Astrocyte (in vitro differentiated cells and primary cell): Measurements from ENCODE around the gene RAB8B. TPM values are rescaled to one million over a fixed set of nuclear protein-coding genes. Genes with fewer than 3 reads are reported as not detected.

Source experiments
- DNase-seq: peaks from one replicate; pipeline ENCODE4 v3.0.0-alpha.2; 2010; ENCODE audit warnings: low read depth
- FAIRE-seq: peaks from 2 replicates; lab custom pipeline; 2011; peaks lifted over from hg19 to GRCh38; lab: Jason Lieb, UNC
- H2AFZ ChIP-seq: 2 replicates; pipeline ENCODE4 v1.6.0; 2012; ENCODE audit warnings: low read depth, low read length, inconsistent platforms
- H3K27ac ChIP-seq: 2 replicates; pipeline ENCODE4 v1.5.1; 2011; ENCODE audit warnings: low read depth, low read length, inconsistent platforms
- H3K27me3 ChIP-seq: 2 replicates; pipeline ENCODE4 v1.6.0; 2011; ENCODE audit warnings: low read length, inconsistent platforms; ENCODE audit not compliant: insufficient read depth
- H3K36me3 ChIP-seq: 2 replicates; pipeline ENCODE4 v1.5.1; 2011; ENCODE audit warnings: low read length, inconsistent platforms; ENCODE audit not compliant: insufficient read depth
- H3K4me1 ChIP-seq: 2 replicates; pipeline ENCODE4 v1.5.1; 2011; ENCODE audit warnings: low read length, inconsistent platforms; ENCODE audit not compliant: insufficient read depth
- H3K4me2 ChIP-seq: 2 replicates; pipeline ENCODE4 v1.6.0; 2012; ENCODE audit warnings: low read length, inconsistent platforms
- H3K4me3 ChIP-seq: 2 replicates; pipeline ENCODE4 v1.5.1; 2011; ENCODE audit warnings: low read depth, mild to moderate bottlenecking, low read length, inconsistent platforms; ENCODE audit not compliant: insufficient read depth
- H3K79me2 ChIP-seq: 2 replicates; pipeline ENCODE4 v1.6.0; 2012; ENCODE audit warnings: mild to moderate bottlenecking, low read length, inconsistent platforms; ENCODE audit not compliant: insufficient read depth
- H3K9ac ChIP-seq: 2 replicates; pipeline ENCODE4 v1.6.0; 2012; ENCODE audit warnings: mild to moderate bottlenecking, low read length, inconsistent platforms
- H3K9me3 ChIP-seq: 2 replicates; pipeline ENCODE4 v1.5.1; 2012; ENCODE audit warnings: low read depth, mild to moderate bottlenecking, low read length, inconsistent platforms; ENCODE audit not compliant: insufficient read depth
- H4K20me1 ChIP-seq: 2 replicates; pipeline ENCODE4 v1.6.0; 2012; ENCODE audit warnings: low read length, inconsistent platforms; ENCODE audit not compliant: insufficient read depth
- H3K27ac Mint-ChIP-seq: one replicate; pipeline ENCODE4 v1.8.0; 2021; ENCODE audit warnings: mild to moderate bottlenecking, mixed read lengths; ENCODE audit not compliant: unreplicated experiment
- H3K27me3 Mint-ChIP-seq: one replicate; pipeline ENCODE4 v1.8.0; 2021; ENCODE audit warnings: low read depth, mixed read lengths; ENCODE audit not compliant: unreplicated experiment
- H3K36me3 Mint-ChIP-seq: one replicate; pipeline ENCODE4 v1.8.0; 2021; ENCODE audit warnings: low read depth, mixed read lengths; ENCODE audit not compliant: unreplicated experiment
- H3K4me1 Mint-ChIP-seq: one replicate; pipeline ENCODE4 v1.8.0; 2021; ENCODE audit warnings: low read depth, mixed read lengths; ENCODE audit not compliant: unreplicated experiment
- H3K4me3 Mint-ChIP-seq: one replicate; pipeline ENCODE4 v1.8.0; 2021; ENCODE audit warnings: mild to moderate bottlenecking, moderate library complexity, mixed read lengths; ENCODE audit not compliant: unreplicated experiment
- H3K9me3 Mint-ChIP-seq: one replicate; pipeline ENCODE4 v1.8.0; 2021; ENCODE audit warnings: mild to moderate bottlenecking, mixed read lengths; ENCODE audit not compliant: unreplicated experiment
- EZH2 ChIP-seq: IDR thresholded peaks from 2 replicates; pipeline ENCODE4 v1.6.1; 2012; ENCODE audit warnings: mild to moderate bottlenecking, low read length, inconsistent platforms; ENCODE audit not compliant: insufficient read depth
- total RNA-seq: library from RNA; stranded (reverse); gene quantifications from 2 replicates; pipeline ENCODE4 v1.2.1, GENCODE V29; 2021
- TF ChIP-seq, protein P1 (sequence below): IDR thresholded peaks from 2 replicates; pipeline ENCODE4 v1.5.1; 2011; ENCODE audit warnings: low read depth, mild to moderate bottlenecking, inconsistent platforms, low read length, moderate library complexity; ENCODE audit not compliant: insufficient read depth

The RAB8B gene
- total RNA-seq, 1 donor from 2014 or later: 49.3 TPM

DNA sequence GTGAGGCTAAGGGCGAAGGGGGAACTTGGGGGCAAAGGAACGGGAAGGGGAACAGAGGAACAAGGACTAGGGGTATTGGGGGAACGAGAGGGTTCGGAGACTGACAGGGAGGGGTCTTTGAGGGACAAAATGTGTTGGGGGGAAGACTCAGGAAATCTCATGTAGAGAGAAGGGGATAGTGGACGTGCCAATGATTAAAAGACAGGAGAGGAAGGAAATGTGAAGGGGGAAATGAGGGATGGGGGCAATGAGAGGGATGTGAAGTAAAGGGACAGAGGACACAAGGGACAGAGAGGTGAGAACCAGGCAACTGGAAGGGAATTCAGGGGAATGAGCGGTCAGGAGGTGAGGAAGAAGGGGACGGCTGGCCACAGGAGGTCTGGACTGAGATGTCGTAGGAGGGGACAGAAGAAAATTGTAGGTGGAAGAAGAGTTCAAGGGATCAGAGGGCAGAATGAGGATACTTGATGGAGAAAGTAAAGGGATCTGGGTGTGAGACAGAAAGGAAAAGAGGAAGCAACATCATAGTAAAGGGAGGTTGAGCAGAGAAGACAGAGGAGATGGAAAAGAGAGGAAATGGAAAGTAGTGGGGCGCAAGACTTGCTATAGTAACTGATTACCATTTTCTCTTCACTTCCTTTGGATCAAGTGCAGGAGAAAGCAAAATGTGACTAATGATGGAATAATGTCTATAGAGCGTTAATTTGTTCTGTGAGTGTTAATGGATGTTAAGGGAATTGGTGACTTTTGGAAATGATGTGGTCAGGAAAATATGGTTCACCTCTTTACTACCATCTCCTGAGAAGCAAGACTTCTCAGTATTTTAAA is 749 bp downstream of the RAB8B start:
- DNase-seq: no peak
- H3K36me3 ChIP-seq: no peaks in the 10 kb centered on the region
- H3K9me3 Mint-ChIP-seq: no peaks in the 10 kb centered on the region
- peak overlapping the region; percentile 98 for H3K4me2 ChIP-seq
- FAIRE-seq: no peak
- H3K27ac ChIP-seq: peak overlapping the region; percentile 50
- TF ChIP-seq, protein P1, sequence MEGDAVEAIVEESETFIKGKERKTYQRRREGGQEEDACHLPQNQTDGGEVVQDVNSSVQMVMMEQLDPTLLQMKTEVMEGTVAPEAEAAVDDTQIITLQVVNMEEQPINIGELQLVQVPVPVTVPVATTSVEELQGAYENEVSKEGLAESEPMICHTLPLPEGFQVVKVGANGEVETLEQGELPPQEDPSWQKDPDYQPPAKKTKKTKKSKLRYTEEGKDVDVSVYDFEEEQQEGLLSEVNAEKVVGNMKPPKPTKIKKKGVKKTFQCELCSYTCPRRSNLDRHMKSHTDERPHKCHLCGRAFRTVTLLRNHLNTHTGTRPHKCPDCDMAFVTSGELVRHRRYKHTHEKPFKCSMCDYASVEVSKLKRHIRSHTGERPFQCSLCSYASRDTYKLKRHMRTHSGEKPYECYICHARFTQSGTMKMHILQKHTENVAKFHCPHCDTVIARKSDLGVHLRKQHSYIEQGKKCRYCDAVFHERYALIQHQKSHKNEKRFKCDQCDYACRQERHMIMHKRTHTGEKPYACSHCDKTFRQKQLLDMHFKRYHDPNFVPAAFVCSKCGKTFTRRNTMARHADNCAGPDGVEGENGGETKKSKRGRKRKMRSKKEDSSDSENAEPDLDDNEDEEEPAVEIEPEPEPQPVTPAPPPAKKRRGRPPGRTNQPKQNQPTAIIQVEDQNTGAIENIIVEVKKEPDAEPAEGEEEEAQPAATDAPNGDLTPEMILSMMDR: no peak
- TF ChIP-seq EZH2: no peak
- peak overlapping the region; percentile 59 for H3K27ac Mint-ChIP-seq
- H3K27me3 ChIP-seq: no peaks in the 10 kb centered on the region
- H3K9ac ChIP-seq: peak overlapping the region; percentile 85
- H3K27me3 Mint-ChIP-seq: no peaks in the 10 kb centered on the region
- peaks cover 20% of the 10 kb centered on the region for H4K20me1 ChIP-seq
- H3K4me1 Mint-ChIP-seq: peaks cover 41% of the 10 kb centered on the region
- H3K36me3 Mint-ChIP-seq: no peaks in the 10 kb centered on the region
- peak overlapping the region; percentile 7 for H2AFZ ChIP-seq
- H3K4me3 ChIP-seq: peak overlapping the region; percentile 72
- H3K4me1 ChIP-seq: peaks cover 38% of the 10 kb centered on the region
- H3K79me2 ChIP-seq: peaks cover 53% of the 10 kb centered on the region
- H3K4me3 Mint-ChIP-seq: peak overlapping the region; percentile 88
- no peaks in the 10 kb centered on the region for H3K9me3 ChIP-seq

DNA sequence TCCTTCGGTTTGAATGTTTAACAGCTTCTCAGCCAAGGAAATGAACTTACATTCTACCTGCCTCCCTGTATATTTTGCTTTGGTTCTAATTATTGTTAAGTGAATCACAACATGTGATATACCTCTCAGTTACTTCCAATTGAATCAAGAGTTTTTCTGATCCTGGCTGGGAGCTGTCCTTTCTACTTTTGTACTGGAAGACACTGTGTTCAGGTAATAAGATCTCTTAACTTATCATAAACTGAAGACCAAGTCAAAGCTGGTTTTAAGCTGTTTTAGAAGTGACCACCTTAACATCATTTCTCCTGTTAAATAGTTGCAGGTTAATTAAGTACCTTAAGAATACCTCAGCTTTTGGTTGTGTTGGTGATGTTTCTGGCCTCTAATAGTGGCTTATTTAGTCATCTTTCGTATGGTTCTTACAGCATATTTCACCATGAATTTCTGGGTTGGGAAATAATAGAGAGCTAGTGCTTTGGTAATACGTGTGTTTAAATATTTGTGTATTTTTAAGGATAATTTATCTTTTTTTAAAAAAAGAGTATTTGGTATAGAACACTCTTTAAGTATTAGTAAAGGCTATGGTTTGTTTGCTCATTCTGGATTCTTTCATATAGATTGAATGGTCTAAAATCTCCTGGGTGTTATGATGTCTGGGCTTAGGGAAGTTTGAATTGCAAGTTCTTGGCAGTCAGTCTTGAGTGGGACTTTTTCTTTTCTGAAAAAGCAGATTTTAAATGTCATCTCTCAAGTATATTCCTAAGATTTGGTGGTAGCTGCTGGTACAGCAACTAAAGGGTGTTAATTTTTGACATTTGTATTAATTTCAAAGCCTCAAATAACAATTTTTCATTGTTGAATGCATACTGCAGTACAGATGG is 1.6 kb downstream of the RAB8B start:
- no peak overlapping the region for H3K27ac Mint-ChIP-seq
- H3K79me2 ChIP-seq: peaks cover 61% of the 10 kb centered on the region
- FAIRE-seq: no peak
- peaks cover 33% of the 10 kb centered on the region for H3K4me1 ChIP-seq
- peak overlapping the region; percentile 98 for H3K4me2 ChIP-seq
- peaks cover 44% of the 10 kb centered on the region for H3K4me1 Mint-ChIP-seq
- peak overlapping the region; percentile 72 for H3K4me3 ChIP-seq
- no peaks in the 10 kb centered on the region for H3K9me3 Mint-ChIP-seq
- no peaks in the 10 kb centered on the region for H3K36me3 ChIP-seq
- peaks cover 24% of the 10 kb centered on the region for H4K20me1 ChIP-seq
- H3K9me3 ChIP-seq: no peaks in the 10 kb centered on the region
- H3K9ac ChIP-seq: peak overlapping the region; percentile 85
- H3K4me3 Mint-ChIP-seq: peak overlapping the region; percentile 88
- TF ChIP-seq, protein P1: no peak
- TF ChIP-seq EZH2: no peak
- no peaks in the 10 kb centered on the region for H3K27me3 ChIP-seq
- no peaks in the 10 kb centered on the region for H3K27me3 Mint-ChIP-seq
- no peaks in the 10 kb centered on the region for H3K36me3 Mint-ChIP-seq
- H3K27ac ChIP-seq: no peak overlapping the region
- no peak for DNase-seq
- no peak overlapping the region for H2AFZ ChIP-seq
